Thoracic aorta (tissue), 2 donors: Measurements from ENCODE around the gene MCL1. TPM values are rescaled to one million over a fixed set of nuclear protein-coding genes. Genes with fewer than 3 reads are reported as not detected.

Experiments
- ATAC-seq: fragments of 150-250 bp; one replicate; pipeline ENCODE4 v1.8.0; 2017; ENCODE audit warnings: low read depth; ENCODE audit not compliant: insufficient number of reproducible peaks, low FRiP score
- DNase-seq: peaks from one replicate; pipeline ENCODE4 v3.0.0-alpha.2; 2020; ENCODE audit warnings: low spot score
- H3K27ac ChIP-seq, 2 donors: fragments of 200-600 bp; sonication (generic); 1 replicate in 1 of 2; 2 replicates in 1 of 2; pipeline ENCODE4 v1.5.1; 2016; ENCODE audit warnings: mild to moderate bottlenecking in 2 of 2, moderate library complexity in 2 of 2
- H3K27me3 ChIP-seq: fragments of 200-600 bp; sonication (generic); replicated peaks from 2 replicates; pipeline ENCODE4 v1.6.0; 2016; ENCODE audit warnings: mild to moderate bottlenecking; ENCODE audit not compliant: insufficient read depth
- H3K36me3 ChIP-seq: fragments of 200-600 bp; sonication (generic); one replicate; pipeline ENCODE4 v1.5.1; 2016
- H3K4me1 ChIP-seq, 2 donors: fragments of 200-600 bp; sonication (generic); 1 replicate in 1 of 2; 2 replicates in 1 of 2; pipeline versions ENCODE4 v1.5.1 to v1.6.0; 2016; ENCODE audit warnings: low read depth in 2 of 2, mild to moderate bottlenecking in 1 of 2; ENCODE audit not compliant: control insufficient read depth in 1 of 2
- H3K4me3 ChIP-seq: fragments of 200-600 bp; sonication (generic); 2 replicates; pipeline ENCODE4 v1.5.1; 2016; ENCODE audit warnings: mild to moderate bottlenecking
- H3K9me3 ChIP-seq: fragments of 200-600 bp; sonication (generic); 2 replicates; pipeline ENCODE4 v1.5.1; 2016
- total RNA-seq, 2 donors: library from RNA; depleted of rRNA; stranded (reverse); fragments of >200 nt; gene quantifications; one replicate each; pipeline versions ENCODE4 v1.1.0 to v1.2.3, GENCODE V29; 2016
- TF ChIP-seq, protein P1 (sequence below): fragments of 200-600 bp; sonication (generic); IDR thresholded peaks from one replicate; pipeline ENCODE4 v1.5.1; 2019; ENCODE audit warnings: antibody characterized with exemption

MCL1 gene
- total RNA-seq, 2 donors from 2014 or later = 588 to 607 TPM

DNA sequence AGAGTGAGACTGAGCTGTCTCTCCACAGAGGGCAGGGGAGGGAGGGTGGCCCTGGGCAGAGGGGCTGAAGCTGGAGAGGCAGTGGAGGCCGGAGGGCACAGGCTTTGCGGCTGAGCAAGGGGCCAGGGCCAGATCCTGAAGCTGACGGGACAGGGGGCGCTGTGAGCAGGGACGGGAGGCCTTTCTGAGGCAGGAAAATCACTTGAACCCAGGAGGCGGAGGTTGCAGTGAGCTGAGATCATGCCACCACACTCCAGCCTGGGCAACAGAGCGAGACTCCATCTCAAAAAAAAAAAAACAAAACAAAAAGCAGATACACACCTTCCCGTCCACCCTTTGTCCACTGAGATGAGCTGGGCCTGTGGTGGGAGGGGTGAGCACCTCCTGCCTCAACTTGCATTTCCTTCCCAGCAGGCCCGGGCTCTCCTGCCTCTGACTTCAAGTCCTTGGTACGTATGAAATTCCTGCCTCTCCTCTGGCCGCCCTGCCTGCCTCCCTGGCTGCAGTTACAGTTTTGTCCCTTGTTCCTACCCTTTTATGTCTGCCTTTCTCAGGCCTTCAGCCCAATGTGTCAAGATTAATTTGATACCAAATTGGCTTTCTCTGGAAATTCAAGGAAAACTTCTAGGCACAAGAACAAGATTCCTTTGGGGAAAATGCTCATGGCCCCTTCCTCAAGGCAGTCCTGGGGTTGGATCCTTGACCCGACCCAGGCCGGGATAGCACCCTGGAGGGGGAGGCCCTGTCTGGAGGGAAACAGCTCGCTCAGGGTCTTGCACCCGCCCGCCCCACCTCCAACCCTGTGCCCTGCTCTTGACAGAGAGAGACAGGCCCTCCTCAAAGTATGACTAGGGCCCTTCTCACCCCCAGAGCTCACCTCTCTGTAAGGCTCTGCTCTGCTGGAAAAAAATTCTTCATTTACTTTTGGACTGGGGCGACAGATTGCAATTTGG lies 41.4 kb downstream of the MCL1 start:
- H3K36me3 ChIP-seq = no peaks in the 10 kb centered on the region
- peaks cover 24 to 59% of the 10 kb centered on the region in 2 donors for H3K4me1 ChIP-seq
- H3K27me3 ChIP-seq = no peaks in the 10 kb centered on the region
- TF ChIP-seq, protein P1, sequence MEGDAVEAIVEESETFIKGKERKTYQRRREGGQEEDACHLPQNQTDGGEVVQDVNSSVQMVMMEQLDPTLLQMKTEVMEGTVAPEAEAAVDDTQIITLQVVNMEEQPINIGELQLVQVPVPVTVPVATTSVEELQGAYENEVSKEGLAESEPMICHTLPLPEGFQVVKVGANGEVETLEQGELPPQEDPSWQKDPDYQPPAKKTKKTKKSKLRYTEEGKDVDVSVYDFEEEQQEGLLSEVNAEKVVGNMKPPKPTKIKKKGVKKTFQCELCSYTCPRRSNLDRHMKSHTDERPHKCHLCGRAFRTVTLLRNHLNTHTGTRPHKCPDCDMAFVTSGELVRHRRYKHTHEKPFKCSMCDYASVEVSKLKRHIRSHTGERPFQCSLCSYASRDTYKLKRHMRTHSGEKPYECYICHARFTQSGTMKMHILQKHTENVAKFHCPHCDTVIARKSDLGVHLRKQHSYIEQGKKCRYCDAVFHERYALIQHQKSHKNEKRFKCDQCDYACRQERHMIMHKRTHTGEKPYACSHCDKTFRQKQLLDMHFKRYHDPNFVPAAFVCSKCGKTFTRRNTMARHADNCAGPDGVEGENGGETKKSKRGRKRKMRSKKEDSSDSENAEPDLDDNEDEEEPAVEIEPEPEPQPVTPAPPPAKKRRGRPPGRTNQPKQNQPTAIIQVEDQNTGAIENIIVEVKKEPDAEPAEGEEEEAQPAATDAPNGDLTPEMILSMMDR = no peak
- no peaks in the 10 kb centered on the region for H3K9me3 ChIP-seq
- no peak for DNase-seq
- H3K4me3 ChIP-seq = peak overlapping the region; percentile 15
- peak; percentile 57 for ATAC-seq
- H3K27ac ChIP-seq = peak overlapping the region; percentile 71 to 88

DNA sequence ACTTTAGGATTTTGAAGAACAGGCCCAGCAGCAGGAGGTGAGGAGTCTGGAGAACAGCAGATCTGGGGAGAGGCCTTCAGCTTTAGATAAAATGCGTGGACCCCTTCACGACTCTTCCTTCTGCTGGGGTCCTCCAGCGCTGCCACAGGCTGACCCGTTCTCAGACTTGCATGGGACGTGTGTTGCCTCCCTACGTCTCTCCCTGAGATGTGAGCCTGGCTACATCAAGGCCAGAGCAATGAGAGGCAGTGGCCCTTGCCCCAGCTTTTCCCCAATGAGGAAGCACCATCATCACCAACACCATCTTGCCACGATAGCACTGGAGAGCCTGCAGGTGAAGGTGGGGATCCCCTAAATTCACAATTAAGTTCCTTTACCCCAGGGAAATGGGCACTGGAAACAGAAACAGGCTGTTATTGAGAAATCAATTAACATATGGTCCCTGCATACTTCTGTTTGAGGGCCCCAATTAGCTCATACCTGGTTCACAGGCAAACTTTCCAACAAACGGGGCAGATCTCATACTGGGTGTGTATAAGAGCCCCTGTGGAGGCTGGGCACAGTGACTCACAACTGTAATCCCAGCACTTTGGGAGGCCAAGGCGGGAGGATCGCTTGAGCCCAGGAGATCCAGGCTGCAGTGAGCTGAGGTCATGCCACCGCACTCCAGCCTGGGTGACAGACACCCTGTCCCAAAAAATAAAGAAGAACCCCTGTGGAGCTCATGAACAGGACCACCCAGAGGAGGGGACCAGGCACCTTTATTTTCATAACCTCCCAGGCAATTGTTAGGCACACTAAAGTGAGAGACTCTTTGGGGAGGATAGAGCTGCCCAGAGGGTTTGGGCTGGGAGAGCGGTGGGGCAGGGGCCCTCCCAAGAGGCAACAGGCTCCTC lies 42.3 kb downstream of the MCL1 start:
- peak overlapping the region; percentile 15 for H3K4me3 ChIP-seq
- no peaks in the 10 kb centered on the region for H3K27me3 ChIP-seq
- peaks cover 28 to 64% of the 10 kb centered on the region in 2 donors for H3K4me1 ChIP-seq
- peak overlapping the region; percentile 71 to 88 for H3K27ac ChIP-seq
- no peaks in the 10 kb centered on the region for H3K36me3 ChIP-seq
- H3K9me3 ChIP-seq = no peaks in the 10 kb centered on the region
- ATAC-seq (peak; percentile 7), DNase-seq (no peak)
- TF ChIP-seq, protein P1 = no peak

DNA sequence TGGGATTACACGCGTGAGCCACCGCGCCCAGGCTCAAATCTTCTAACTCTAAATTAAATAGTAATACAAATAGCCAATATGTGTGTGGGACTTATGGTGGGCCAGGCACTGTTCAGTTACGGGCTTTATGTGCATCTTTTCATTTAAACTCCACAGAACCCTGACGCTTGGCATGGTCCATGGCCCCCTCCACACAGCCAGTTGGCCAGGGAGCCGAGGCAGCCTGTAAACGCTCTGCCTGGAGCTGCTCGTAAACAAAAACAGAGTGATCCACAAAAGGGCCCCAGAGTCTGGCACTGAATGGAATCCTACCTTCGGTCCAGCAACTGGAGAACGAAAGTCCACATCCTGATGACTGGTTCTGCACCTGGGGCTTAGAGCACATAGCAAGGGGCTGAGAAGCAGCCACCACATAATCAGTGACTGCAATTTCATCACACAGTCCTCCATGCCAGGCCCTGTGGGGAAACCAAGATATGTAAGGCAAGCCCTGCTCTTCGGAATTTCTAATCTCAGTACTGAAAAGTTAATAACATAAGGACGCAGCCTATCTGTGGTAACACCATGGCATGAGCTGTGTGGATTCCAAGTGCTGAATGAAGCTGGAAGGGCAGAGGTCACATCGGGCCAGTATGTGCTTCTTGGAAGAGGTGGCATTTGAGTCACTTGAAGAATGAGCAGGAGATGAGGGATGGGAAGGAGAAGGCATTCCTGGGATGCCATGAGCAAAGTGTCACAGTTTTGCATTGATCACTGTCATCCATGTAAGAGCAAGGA lies 43.7 kb downstream of the MCL1 start:
- DNase-seq (no peak), ATAC-seq (no peak)
- TF ChIP-seq, protein P1 = no peak

DNA sequence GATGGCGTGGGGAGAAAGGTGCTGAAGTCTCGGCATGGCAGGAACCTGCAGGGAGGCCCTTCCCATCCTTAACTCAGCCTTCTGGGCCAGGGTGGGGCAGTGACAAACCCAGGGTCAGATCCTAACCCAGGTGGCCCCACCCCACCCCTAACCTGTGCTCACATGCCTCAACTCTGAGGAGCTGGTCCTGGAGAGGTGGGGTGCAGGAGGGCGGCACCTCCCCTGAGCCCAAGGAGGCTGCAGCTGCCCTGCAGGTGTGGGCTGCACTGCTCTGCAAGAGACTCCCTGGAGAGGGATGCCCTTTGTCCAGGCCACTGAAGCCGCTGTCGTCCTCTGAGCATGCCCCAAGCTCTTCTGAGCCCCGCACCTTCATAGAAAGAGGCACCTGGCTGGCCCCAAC lies 45.4 kb downstream of the MCL1 start:
- peaks cover 30 to 68% of the 10 kb centered on the region in 2 donors for H3K4me1 ChIP-seq
- peak overlapping the region; percentile 37 to 88 for H3K27ac ChIP-seq
- TF ChIP-seq, protein P1 = no peak
- H3K36me3 ChIP-seq = no peaks in the 10 kb centered on the region
- H3K4me3 ChIP-seq = no peak overlapping the region
- no peaks in the 10 kb centered on the region for H3K9me3 ChIP-seq
- no peak for ATAC-seq
- DNase-seq = no peak
- no peaks in the 10 kb centered on the region for H3K27me3 ChIP-seq

More for the DNA sequence above, 43.7 kb downstream of the MCL1 start:
- H3K27ac ChIP-seq = peak overlapping the region; percentile 62 to 88
- peaks cover 28 to 64% of the 10 kb centered on the region in 2 donors for H3K4me1 ChIP-seq
- H3K36me3 ChIP-seq = no peaks in the 10 kb centered on the region
- H3K4me3 ChIP-seq = no peak overlapping the region
- no peaks in the 10 kb centered on the region for H3K9me3 ChIP-seq
- H3K27me3 ChIP-seq = no peaks in the 10 kb centered on the region
